DND-41 (cell line): ENCODE measurements around the gene HSBP1L1.

Experiments used
- ATAC-seq: fragments of 200-7000 bp; cut with Tn5 transposase; 3 replicates; pipeline ENCODE4 v1.9.1; 2021; ENCODE audit warnings: low read depth; ENCODE audit not compliant: insufficient read depth
- DNase-seq: peaks from one replicate; pipeline ENCODE4 v3.0.0-alpha.2; 2020
- H2AFZ ChIP-seq: 2 replicates; pipeline ENCODE4 v1.6.0; 2012; ENCODE audit warnings: low read depth, low read length
- H3K27ac ChIP-seq: 2 replicates; pipeline ENCODE4 v1.5.1; 2012; ENCODE audit warnings: low read length, inconsistent platforms
- H3K27me3 ChIP-seq: fragments of 200-600 bp; sonication (generic); 2 replicates; pipeline ENCODE4 v1.6.0; 2012; ENCODE audit warnings: low read length, mild to moderate bottlenecking, inconsistent platforms; ENCODE audit not compliant: insufficient read depth, poor library complexity
- H3K36me3 ChIP-seq: 2 replicates; pipeline ENCODE4 v1.5.1; 2012; ENCODE audit warnings: low read length, inconsistent platforms; ENCODE audit not compliant: insufficient read depth
- H3K4me1 ChIP-seq: 2 replicates; pipeline ENCODE4 v1.5.1; 2012; ENCODE audit warnings: mild to moderate bottlenecking, low read length; ENCODE audit not compliant: insufficient read depth
- H3K4me2 ChIP-seq: 2 replicates; pipeline ENCODE4 v1.6.0; 2012; ENCODE audit warnings: mild to moderate bottlenecking, moderate library complexity, low read length, inconsistent platforms; ENCODE audit not compliant: insufficient read depth
- H3K4me3 ChIP-seq, 2 experiments: fragments of 200-600 bp in 1 of 2; shearing (Covaris generic) in 1 of 2; 2 replicates each; pipeline ENCODE4 v1.5.1; 2012 to 2016; ENCODE audit warnings: inconsistent platforms in 2 of 2, low read length in 2 of 2, mild to moderate bottlenecking in 2 of 2, low read depth in 1 of 2, moderate library complexity in 1 of 2
- H3K79me2 ChIP-seq: 2 replicates; pipeline ENCODE4 v1.6.0; 2012; ENCODE audit warnings: low read length, inconsistent platforms; ENCODE audit not compliant: insufficient read depth
- H3K9ac ChIP-seq: 2 replicates; pipeline ENCODE4 v1.6.0; 2012; ENCODE audit warnings: low read depth, mild to moderate bottlenecking, inconsistent platforms, low read length, moderate library complexity
- H3K9me3 ChIP-seq: 2 replicates; pipeline ENCODE4 v1.5.1; 2012; ENCODE audit warnings: low read length, moderate library complexity, mild to moderate bottlenecking, inconsistent platforms; ENCODE audit not compliant: insufficient read depth, severe bottlenecking
- H4K20me1 ChIP-seq: 2 replicates; pipeline ENCODE4 v1.6.0; 2012; ENCODE audit warnings: low read length; ENCODE audit not compliant: insufficient read depth
- EZH2 ChIP-seq: IDR thresholded peaks from 3 replicates; pipeline ENCODE4 v1.6.1; 2012; ENCODE audit warnings: borderline replicate concordance, low read depth, mild to moderate bottlenecking, moderate library complexity, low read length, inconsistent platforms; ENCODE audit not compliant: severe bottlenecking
- TF ChIP-seq, protein P1 (sequence below): IDR thresholded peaks from 2 replicates; pipeline ENCODE4 v1.5.1; 2012; ENCODE audit warnings: borderline replicate concordance, low read length, moderate library complexity, mild to moderate bottlenecking; ENCODE audit not compliant: poor library complexity, severe bottlenecking; ENCODE audit errors: extremely low read depth

HSBP1L1 gene

GRCh38 chr18:79961527-79962291 lies 2.7 kb upstream of the HSBP1L1 start:
- no peaks in the 10 kb centered on the region for H3K9me3 ChIP-seq
- H3K4me3 ChIP-seq = no peak overlapping the region
- no peak overlapping the region for H3K9ac ChIP-seq
- no peak overlapping the region for H3K4me2 ChIP-seq
- no peak overlapping the region for H3K27ac ChIP-seq
- ATAC-seq = 0 out of 3 replicates have a peak, but pooled peaks have one; percentile 20
- no peak overlapping the region for H2AFZ ChIP-seq
- H3K4me1 ChIP-seq = no peaks in the 10 kb centered on the region
- no peak for TF ChIP-seq EZH2
- TF ChIP-seq, protein P1, sequence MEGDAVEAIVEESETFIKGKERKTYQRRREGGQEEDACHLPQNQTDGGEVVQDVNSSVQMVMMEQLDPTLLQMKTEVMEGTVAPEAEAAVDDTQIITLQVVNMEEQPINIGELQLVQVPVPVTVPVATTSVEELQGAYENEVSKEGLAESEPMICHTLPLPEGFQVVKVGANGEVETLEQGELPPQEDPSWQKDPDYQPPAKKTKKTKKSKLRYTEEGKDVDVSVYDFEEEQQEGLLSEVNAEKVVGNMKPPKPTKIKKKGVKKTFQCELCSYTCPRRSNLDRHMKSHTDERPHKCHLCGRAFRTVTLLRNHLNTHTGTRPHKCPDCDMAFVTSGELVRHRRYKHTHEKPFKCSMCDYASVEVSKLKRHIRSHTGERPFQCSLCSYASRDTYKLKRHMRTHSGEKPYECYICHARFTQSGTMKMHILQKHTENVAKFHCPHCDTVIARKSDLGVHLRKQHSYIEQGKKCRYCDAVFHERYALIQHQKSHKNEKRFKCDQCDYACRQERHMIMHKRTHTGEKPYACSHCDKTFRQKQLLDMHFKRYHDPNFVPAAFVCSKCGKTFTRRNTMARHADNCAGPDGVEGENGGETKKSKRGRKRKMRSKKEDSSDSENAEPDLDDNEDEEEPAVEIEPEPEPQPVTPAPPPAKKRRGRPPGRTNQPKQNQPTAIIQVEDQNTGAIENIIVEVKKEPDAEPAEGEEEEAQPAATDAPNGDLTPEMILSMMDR = no peak
- H3K79me2 ChIP-seq = no peaks in the 10 kb centered on the region
- H3K36me3 ChIP-seq = 0 out of 2 replicates have a peak, but pooled peaks cover 5% of the 10 kb centered on the region
- DNase-seq = no peak
- H3K27me3 ChIP-seq = no peaks in the 10 kb centered on the region
- peaks cover 6% of the 10 kb centered on the region; the same call in 1 of the 2 replicates for H4K20me1 ChIP-seq

DNA sequence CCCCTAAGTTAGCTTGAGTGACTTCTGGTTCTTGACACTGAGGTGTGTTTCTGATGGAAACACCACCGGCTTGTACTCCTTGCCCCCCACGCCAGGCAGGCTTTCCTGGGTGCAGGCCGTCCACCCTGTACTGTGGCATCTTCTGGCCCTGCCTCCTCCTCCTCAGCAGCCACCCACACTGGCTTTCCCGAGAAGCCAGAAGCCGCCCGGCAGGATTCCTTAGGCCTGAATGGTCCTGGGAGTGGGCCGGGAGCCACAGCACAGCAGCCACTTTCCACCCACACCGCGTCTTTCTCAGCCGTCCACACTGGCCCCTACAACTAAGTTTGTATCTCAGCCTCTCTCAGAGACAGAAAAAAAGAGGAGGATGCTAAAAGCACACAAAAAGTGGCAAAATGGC lies 2.1 kb upstream of the HSBP1L1 start:
- ATAC-seq = no peak
- Histone ChIP-seq H3K9me3 (no peaks in the 10 kb centered on the region), H3K4me3 (no peak overlapping the region), H3K79me2 (no peaks in the 10 kb centered on the region; the same call in 1 of the 2 replicates), H3K27ac (no peak overlapping the region), H3K4me1 (no peaks in the 10 kb centered on the region), H2AFZ (no peak overlapping the region), H3K4me2 (no peak overlapping the region), H3K36me3 (0 out of 2 replicates have a peak, but pooled peaks cover 5% of the 10 kb centered on the region), H3K9ac (no peak overlapping the region), H3K27me3 (no peaks in the 10 kb centered on the region), H4K20me1 (peaks cover 6% of the 10 kb centered on the region; the same call in 1 of the 2 replicates)
- no peak for DNase-seq
- no peak for TF ChIP-seq EZH2
- TF ChIP-seq, protein P1 = no peak

DNA sequence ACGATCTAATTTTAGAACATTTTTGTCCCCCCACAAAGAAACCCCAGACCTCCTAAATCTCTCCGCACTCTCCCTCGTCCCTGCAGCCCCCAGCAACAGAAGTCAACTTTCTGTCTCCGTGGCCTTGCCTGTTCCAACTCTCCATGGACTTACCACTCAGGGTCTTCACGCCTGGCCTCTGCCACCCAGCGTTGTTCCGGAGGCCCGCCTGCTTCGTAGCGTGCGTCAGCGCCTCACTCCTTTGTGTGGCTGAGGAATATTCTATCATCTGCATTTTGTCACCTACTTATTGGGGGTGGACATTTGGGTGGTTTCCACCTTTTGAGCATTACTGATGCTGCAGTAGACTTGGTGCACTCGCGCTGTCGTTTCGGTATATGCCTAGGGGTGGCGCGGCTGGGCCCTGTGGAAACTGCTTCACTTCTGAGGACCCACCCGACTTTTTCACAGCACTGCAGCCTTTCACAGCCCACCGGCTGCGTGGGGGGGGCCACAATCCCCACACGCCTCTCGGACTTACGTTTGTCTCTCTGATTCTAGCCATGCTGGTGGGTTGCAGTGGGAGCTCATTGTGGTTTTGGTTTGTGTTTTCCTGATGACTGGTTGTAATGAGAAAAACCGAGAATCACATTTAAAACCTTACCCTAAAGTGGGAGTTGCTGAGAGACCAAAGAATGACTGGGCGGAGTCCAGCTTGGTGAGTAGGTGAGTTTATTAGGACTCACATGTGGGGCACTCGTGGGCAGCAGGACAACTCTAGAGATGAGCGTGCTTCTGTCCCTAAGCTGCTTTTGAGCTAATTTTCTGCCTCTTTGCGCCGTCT lies 1.4 kb upstream of the HSBP1L1 start:
- DNase-seq (no peak), ATAC-seq (no peak)
- Histone ChIP-seq H3K4me3 (no peak overlapping the region), H3K27me3 (no peaks in the 10 kb centered on the region), H3K4me1 (no peaks in the 10 kb centered on the region), H4K20me1 (peaks cover 10% of the 10 kb centered on the region; the same call in 1 of the 2 replicates), H3K4me2 (no peak overlapping the region), H3K79me2 (peaks cover 4% of the 10 kb centered on the region; the same call in 1 of the 2 replicates), H3K9ac (no peak overlapping the region), H3K9me3 (no peaks in the 10 kb centered on the region), H2AFZ (no peak overlapping the region), H3K27ac (no peak overlapping the region), H3K36me3 (peaks cover 8% of the 10 kb centered on the region; the same call in 1 of the 2 replicates)
- no peak for TF ChIP-seq EZH2
- TF ChIP-seq, protein P1 = no peak
